Measurements from ENCODE around the gene RGS3. TPM values are rescaled to one million over a fixed set of nuclear protein-coding genes. Genes with fewer than 3 reads are reported as not detected.

Gene RGS3
- total RNA-seq, 1 donor from 2014 or later, result 66.2 TPM

DNA sequence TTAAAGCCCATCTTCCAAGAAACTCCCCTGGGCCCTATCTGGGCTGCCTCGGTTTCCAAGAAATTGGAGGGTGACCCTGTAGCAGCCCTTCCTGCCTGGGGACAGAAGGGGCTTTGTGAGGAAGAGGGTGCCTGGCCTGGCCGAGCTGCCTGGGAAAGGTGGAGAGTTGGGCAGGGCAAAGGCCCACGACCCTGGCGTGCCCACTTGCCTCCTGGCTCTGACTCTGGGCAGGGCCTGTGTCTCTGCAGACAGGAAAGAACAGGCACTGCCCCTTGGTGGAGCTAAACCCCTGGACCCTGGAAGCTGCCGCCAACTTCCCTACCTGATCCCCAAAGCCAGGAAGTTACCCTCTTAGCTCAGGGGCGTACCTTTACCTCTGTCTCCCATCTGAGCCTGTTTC lies 149.3 kb downstream of the RGS3 start:
- no peak for DNase-seq
- H3K36me3 ChIP-seq, result no peaks in the 10 kb centered on the region
- intact Hi-C loops (cut with DNase I), result no loop called here
- H3K4me1 ChIP-seq, result peaks cover 31% of the 10 kb centered on the region
- H3K9me3 ChIP-seq, result no peaks in the 10 kb centered on the region
- no peak for ATAC-seq
- TF ChIP-seq, protein P1, sequence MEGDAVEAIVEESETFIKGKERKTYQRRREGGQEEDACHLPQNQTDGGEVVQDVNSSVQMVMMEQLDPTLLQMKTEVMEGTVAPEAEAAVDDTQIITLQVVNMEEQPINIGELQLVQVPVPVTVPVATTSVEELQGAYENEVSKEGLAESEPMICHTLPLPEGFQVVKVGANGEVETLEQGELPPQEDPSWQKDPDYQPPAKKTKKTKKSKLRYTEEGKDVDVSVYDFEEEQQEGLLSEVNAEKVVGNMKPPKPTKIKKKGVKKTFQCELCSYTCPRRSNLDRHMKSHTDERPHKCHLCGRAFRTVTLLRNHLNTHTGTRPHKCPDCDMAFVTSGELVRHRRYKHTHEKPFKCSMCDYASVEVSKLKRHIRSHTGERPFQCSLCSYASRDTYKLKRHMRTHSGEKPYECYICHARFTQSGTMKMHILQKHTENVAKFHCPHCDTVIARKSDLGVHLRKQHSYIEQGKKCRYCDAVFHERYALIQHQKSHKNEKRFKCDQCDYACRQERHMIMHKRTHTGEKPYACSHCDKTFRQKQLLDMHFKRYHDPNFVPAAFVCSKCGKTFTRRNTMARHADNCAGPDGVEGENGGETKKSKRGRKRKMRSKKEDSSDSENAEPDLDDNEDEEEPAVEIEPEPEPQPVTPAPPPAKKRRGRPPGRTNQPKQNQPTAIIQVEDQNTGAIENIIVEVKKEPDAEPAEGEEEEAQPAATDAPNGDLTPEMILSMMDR (IDR thresholded peaks at IDR 0.05), result no peak
- no peak overlapping the region for H3K4me3 ChIP-seq
- no peaks in the 10 kb centered on the region for H3K27me3 ChIP-seq (ENCODE audit: low read depth)
- H3K27ac ChIP-seq, result no peak overlapping the region

DNA sequence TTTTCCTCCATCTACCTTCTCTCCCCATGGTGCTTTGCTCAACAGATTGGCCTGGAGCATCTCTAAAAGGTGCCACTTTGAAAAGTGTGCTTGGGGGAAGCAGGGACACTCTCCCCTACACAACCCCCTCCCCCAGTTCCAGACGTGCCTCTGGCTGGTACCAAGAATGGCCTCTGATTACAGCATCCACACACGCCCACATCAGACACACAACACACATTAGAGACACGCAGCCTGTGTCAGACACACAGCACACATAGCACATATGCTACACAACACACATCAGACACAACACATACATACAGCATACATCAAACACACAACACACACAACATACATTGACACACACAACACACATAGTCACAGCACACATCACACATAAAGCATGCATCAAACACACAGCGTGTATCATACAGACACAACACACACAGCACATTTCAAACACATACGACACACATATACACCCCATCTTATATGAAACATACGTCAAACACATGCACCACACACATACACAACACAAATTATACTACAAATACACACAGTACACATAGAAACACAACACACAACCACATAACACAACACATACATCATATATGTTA lies 150.4 kb downstream of the RGS3 start:
- no peak for DNase-seq
- H3K27ac ChIP-seq, result no peak overlapping the region
- H3K4me1 ChIP-seq, result peaks cover 31% of the 10 kb centered on the region

DNA sequence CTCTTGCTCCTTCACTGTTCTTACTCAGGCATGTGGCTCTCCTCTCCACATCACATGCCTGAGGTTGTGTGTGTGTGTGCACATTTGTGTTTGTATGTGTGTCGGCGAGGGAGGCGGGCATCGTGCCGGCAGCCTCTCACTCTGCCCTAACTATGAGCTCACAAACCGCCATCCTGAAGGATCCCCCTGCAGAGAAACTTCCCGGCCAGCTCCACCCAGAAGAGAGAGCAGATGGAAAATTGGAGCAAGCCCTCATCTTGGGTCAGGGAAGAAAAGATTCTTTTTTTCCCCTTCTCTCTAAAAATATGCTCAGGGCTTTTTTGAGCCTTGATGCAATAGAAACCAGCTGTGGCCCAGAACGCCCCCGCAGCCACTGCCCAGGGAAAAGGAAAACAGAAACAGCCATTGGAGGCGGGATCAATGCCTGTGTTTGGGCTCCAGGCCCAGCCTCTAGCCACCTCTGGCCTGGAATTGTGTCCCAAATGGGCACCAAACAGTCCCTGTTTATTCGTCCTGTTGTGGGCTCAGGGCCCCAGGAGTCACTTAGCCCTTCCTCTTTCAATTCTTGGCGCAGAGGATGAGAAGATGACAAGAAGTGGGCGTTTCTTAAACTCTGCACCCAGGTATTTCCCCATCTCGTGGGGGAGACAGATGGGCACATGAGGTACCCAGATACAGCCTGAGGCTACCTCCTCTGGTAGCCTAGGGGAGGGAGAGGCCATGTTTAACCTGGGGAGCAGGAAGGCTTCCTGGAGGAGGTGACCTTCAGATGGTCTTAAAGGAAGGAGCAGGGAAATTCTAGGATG lies 151.5 kb downstream of the RGS3 start:
- TF ChIP-seq, protein P1 (IDR thresholded peaks at IDR 0.05), result no peak
- intact Hi-C loops (cut with DNase I), result no loop called here
- Histone ChIP-seq H3K27me3 (ENCODE audit: low read depth) (no peaks in the 10 kb centered on the region), H3K4me3 (no peak overlapping the region), H3K4me1 (peaks cover 25% of the 10 kb centered on the region), H3K27ac (peak overlapping the region; percentile 58), H3K9me3 (no peaks in the 10 kb centered on the region), H3K36me3 (no peaks in the 10 kb centered on the region)
- ATAC-seq (peak; percentile 48 to 53), DNase-seq (no peak)

More for the DNA sequence above, 150.4 kb downstream of the RGS3 start:
- TF ChIP-seq, protein P1 (IDR thresholded peaks at IDR 0.05), result no peak
- intact Hi-C loops (cut with DNase I), result no loop called here
- Histone ChIP-seq H3K36me3 (no peaks in the 10 kb centered on the region), H3K27me3 (ENCODE audit: low read depth) (no peaks in the 10 kb centered on the region), H3K4me3 (no peak overlapping the region), H3K9me3 (no peaks in the 10 kb centered on the region)
- no peak for ATAC-seq

DNA sequence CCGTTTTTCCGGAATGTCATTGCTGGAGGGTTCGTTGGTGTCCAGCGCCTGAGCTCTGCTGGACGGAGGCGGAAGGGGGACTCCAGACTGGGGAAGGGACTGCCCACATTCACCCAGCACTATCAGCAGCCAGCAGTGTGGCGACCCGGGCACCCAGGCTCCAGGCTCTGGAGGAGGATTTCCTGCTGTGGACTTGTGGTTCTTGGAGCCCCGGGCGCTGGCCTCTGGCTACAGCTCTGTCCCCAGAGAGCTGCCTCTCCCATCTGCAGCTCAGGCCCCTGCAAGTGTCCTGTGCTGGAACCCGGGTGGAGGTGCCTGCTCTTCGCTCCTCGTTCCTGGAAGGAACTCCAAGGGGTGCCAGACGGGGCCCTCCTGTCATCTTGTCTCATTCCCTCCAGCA lies 152.6 kb downstream of the RGS3 start:
- no peaks in the 10 kb centered on the region for H3K27me3 ChIP-seq (ENCODE audit: low read depth)
- peaks cover 28% of the 10 kb centered on the region for H3K4me1 ChIP-seq
- DNase-seq, result no peak
- TF ChIP-seq, protein P1 (IDR thresholded peaks at IDR 0.05), result no peak
- no peak overlapping the region for H3K4me3 ChIP-seq
- H3K27ac ChIP-seq, result peak overlapping the region; percentile 58
- no peaks in the 10 kb centered on the region for H3K36me3 ChIP-seq
- no peak for ATAC-seq
- intact Hi-C loops (cut with DNase I), result no loop called here
- H3K9me3 ChIP-seq, result no peaks in the 10 kb centered on the region

DNA sequence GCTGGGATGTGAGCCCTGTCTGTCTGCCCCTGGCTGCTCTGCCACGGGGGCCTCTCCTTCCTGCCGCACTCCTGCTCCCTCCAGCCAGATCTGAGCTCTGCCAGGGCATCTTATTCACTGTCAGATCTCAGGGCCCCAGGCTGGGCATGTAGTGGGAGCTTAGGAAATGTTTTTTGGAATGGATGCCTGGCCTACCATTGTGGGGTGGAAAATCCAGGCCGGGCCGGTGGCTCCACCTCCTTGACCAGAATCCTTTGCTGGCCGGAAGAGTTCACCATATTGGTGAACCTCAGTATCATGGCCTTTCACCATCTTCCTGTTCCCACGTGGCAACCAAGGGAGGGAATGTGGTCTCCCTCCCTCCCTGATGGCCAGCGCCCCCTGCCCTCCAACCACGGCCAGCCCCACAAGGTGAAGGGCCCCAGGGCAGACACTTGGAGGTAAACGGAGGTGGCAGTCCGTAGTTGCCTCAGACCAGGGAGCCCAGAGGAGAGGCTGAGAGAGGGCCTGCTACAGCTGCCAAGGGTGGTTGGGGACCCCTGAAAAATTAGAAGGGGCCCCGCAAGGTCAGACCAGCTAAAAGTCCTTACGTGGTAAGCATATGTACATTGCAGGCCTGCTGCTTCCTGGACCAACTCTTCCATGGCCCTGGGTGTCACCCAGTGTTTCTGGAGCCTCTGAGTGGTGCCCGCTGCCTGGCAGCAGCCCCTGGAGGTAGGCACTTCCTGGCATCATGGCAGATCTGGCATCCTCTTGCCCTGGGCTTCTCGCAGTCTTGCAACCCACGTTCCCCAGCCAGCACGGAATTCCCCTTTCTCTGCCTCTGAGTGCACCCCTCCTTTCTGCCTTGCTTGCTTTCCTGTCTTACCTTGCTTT lies 153.3 kb downstream of the RGS3 start:
- Histone ChIP-seq H3K4me1 (peaks cover 33% of the 10 kb centered on the region), H3K27ac (peak overlapping the region; percentile 58), H3K36me3 (no peaks in the 10 kb centered on the region), H3K9me3 (no peaks in the 10 kb centered on the region), H3K27me3 (ENCODE audit: low read depth) (no peaks in the 10 kb centered on the region), H3K4me3 (no peak overlapping the region)
- ATAC-seq (no peak), DNase-seq (no peak)
- intact Hi-C loops (cut with DNase I), result no loop called here
- TF ChIP-seq, protein P1 (IDR thresholded peaks at IDR 0.05), result no peak

Measured in lower lobe of right lung (tissue), 2 donors.